HL-60/S4 treated with phorbol 12-myristate 13-acetate at 8.2 ng/mL for 4 days and 3 days (cell line): Measurements from ENCODE around the gene LTF.

Experiments used
- in situ Hi-C: fragments of 300-500 bp; cut with MboI; formaldehyde crosslinking; loops from 2 replicates; pipeline ENCODE4 v1.15.0; 2022; ENCODE audit warnings: low sequenced_read_pairs

LTF gene

DNA sequence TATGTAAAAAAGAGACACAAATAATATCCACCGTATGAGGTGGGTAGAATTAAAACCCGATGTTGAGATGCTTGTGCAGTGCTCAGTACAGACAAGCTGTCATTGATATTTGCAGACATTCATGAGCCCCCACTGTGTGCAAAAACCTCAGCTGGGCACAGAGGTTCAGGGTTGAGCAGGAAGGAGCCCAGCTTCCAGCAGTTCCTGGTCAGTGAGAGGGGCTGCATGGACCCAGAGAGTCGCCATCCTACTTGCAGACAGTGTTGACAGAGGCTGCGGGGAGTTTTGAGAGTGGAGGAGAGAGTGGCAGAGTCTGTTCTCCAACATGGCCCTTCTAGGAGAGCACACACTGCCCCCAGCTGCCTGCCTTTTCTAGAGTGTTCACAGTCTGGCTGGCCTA, 6.1 kb upstream of the LTF start:
- in situ Hi-C loops = no loop called here

DNA sequence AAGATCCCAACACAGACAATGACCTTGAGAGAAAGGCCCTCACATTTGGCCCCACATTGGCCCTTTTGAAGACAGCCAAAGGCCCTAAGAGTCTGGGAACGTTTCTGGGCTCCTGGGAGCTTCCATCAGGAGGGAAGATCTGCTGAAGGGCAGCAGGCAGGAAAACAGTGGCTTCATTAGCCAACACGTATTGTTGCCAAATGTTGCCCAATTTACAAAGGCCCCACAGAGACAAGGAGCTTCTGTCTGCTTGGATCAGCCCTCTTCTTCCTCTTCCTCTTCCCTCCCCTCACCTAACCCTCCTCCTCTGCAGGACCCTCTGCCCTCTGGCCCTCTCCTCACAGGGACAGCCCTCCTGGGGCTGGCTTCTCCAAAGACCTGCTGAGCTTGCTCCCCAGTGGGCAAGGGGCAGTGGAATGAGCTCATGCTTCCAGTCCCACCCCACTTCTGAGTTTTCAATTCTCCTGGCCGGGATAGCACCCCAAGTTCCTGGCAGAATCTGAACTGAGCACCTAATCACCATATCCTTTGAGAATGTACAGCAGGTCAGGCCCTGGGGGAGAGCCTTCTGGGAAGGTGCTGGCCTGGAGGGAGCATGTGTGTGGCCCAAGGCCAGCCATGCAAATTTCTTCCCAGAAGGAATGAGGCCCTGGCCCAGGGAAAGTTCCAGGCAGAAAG, 5.1 kb upstream of the LTF start:
- in situ Hi-C loops = no loop called here

DNA sequence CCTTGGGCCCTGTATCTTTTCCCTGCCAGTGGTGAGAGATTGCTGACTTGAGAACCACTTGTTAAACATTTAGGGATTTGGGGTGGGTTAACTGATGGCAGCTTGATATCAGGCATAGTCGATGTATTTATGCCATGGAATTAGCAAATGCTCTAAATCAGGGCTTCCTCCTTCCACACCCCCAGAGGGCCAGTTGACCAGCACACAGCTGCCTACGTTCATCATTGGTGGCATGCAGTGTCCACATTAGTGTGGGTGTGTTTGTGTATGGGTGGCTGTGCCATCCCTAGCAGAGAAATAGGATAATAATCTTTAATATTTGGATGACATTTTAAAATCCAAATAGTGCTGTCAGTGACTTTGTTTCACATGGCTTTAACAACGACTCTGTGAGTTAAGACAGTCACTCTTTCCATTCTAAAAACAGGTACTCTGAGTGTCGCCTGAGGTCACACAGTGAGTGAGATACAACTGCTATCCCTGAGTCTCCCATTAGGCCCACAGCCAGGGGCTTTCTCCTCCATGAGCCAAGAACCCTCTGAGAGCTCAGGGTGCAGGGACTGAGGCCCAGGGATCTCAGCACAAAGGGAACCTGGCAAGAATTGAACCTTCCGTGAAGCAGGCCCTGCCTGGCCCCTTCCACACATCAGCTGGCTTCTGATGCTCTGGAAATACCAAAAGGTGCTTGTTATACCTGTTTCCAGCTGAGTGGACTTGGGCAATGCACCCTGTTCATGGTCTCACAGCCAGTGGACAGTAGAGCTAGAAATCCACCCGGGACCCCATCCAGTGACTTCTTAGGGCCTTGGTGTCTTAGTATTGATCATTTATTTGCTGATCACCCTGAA, 4.3 kb upstream of the LTF start:
- in situ Hi-C loops = no loop called here

DNA sequence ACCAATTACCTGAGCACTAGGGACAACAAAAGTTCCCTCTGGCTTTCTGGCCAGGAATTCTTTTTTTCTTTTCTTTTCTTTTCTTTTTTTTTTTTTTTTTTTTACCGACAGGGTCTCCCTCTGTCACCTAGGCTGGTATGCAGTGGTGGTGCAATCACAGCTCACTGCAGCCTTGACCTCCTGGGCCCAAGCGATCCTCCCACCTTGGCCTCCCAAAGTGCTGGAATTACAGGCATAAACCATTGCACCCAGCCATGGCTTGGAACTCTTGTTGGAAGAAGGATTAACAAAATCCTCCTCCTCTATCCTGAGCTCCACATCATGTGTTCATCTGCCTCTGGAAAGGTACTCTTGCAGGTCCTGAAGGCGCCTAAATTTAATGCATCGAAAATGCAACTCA, 2.9 kb upstream of the LTF start:
- in situ Hi-C loops = no loop called here

DNA sequence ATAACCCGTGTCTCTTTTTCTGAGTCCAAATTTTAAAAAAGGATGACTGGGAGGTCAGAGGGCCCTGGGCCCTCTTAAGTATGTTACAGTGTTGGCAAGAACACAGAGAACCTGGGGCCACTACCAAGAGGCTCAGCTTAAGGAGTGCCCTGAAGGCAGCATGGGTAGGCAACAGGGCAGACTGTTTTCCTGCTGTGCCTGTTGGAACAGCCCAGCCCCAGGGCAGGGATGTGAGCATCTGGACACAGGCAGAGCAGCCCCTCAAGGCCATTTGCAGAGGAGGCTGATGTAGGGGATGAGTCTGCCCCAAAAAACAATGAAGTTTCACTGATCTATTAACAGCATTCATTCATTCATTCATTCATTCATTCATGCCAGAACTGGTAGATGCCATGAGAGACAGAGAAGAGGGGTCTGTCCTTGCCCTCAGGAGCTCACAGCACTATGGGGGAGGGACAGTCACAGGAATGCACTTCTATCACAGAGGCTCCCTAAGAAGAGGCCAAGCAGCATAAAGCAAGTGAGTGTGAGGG, 2.2 kb upstream of the LTF start:
- in situ Hi-C loops = no loop called here

DNA sequence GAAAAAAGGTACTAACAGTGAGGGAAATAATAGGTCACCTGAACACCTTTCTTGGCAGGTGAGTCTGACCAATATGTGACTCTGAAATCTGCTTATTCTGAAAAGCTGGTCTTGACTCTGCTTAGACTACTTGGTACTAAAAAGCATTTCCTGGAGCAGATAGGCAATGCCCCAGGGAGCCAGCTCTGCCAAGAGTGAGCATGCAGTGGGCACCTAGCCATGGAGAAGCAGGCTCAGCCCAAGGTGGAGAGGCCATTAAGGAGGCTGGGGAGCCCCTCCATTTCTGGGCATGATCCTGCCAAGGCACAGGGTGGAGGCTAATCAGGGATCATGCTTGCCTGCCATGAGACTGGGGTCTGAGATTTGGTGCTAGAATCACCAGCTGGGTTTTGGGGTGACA, 1.6 kb upstream of the LTF start:
- in situ Hi-C loops = no loop called here

DNA sequence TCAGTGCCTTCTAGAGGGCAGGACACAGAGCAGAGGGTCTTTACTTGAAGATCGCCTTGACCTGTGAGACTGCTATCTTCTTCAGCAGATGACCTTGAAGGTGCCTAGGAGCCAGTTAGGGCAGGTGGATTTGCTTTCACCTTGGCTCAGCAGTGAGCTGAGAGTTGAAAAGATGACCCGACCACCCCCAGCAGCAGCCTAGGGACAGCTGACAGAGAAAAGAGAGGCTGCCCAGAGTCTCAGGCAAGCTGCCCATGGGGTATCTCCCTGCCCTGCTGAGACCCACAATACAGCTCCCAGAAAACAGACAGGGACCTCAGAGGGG, 453 bp upstream of the LTF start:
- in situ Hi-C loops = no loop called here

DNA sequence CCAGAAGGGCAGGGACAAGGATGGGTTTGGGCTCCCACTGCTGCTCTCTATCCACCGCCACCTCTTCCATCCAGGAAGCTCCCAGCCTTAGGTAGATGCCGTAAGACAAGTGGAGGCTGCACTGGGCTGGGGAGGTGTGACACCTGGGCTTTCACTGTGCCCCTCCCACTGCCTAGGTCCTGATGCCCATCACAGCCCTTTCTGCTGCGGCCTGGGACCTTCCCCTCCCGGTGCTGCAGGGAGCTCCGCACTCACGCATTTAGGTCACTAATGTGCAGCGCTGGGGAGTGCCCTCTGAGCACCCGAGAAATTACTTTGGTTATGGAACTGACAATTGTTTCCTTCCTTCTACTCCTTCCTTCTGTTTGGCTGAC, 850 bp downstream of the LTF start:
- in situ Hi-C loops = no loop called here

DNA sequence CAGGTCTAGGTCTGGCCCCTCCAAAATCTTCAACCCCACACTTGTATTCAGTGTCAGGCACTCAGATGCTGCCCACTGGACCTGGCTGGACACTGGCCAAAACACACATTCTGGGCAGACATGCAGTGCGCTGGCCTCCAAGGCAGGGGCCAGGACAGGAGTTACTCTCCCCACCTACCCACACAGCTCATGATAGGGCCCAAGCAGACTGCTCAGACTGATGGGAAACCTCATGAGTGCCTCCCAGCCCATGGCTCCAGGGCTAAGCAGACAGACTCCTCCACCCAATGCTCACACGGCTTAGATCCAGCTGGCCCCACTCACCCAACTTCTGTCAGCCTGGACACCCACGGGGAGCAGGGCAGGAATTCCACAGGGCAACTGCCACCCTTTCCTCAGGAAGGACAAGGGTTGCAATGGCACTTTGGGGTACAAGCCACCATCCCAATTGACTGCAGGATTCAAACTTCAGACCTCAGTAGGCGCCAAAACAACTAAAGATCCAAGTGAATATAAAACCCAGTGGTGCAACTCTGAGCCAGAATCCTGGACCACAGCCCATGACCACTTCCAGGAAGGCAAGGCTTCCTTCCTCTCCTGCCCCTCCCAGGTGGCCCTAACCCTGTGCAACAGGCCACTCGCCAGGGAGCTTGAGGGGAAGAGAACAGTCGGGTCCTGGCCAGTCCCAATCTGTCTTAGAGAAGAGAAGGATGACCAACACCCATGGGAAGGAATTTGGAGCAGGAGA, 1.4 kb downstream of the LTF start:
- in situ Hi-C loops = no loop called here

DNA sequence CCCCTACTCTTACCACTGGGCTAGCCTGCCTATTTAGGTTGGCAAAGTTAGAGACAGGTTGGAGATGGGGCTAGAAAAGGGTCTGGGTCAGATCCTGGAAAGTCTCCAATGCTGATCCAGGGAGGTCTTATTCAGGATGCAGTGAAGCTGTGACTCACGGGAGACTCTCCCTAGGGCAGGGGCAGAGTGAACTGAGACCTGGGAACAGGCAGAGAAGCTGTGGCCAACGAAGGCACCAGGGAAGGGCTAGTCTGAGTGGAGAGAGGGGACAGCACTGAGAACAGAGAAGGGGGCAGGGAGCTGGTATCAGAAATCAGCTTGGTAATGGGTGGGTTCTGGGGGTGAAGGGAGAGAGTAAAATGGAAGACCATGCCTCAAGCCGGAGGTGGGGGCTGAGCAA, 2.2 kb downstream of the LTF start:
- in situ Hi-C loops = no loop called here

DNA sequence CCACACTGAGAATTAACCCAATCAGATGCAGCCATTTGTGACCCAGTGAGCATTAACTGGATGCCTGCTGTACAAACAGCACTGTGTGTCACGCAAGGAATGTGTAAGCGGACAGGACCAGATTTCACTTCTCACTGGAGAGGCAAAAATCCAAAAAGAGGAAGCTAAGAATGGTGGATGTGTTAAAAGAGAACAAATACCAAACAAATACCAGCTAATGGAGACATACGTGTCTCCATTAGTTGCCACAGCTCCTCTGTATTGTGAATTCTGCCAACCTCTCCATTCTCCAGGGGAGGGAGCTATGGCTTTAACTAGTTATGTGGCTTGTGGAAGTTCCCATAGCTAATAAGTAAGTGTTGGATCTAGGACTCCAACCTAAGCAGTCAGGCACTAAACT, 2.6 kb downstream of the LTF start:
- in situ Hi-C loops = no loop called here

DNA sequence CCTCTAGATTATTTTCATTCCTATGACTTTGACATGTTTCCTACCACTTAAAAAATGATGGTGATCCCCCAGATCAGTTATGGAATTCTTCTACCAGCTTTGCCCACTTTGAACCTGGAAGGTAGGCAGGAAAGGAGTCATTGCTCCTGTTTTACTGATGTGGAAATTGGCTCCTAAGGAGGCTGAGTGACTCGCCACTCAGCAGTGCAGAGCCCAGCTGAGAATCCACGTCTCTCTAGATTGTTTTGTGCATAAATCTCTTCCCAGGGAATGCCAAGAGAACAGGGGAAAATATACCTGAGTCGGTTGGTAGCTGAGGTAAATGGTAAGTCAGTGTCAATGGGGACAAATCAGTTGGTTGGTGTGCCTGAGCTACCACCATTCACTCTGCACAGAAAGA, 4.7 kb downstream of the LTF start:
- in situ Hi-C loops = no loop called here

DNA sequence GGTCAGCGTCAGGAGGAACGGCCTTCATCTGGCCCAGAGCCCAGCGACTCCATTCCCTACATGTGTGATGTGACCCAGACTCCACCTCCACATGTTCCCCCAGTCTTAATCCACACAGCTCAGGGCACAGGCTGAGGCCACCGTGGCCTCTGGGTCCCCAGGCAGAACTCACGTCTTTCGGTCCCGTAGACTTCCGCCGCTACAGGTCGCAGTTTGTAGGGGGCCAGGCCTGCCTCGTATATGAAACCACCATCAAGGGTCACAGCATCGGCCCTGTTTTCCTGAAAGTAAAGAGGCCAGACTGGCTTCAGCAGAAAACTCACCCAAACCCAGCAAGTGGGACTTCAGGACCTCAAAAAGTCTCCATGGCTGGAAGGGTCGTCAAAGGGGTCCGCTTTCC, 8.6 kb downstream of the LTF start:
- in situ Hi-C loops = no loop called here

DNA sequence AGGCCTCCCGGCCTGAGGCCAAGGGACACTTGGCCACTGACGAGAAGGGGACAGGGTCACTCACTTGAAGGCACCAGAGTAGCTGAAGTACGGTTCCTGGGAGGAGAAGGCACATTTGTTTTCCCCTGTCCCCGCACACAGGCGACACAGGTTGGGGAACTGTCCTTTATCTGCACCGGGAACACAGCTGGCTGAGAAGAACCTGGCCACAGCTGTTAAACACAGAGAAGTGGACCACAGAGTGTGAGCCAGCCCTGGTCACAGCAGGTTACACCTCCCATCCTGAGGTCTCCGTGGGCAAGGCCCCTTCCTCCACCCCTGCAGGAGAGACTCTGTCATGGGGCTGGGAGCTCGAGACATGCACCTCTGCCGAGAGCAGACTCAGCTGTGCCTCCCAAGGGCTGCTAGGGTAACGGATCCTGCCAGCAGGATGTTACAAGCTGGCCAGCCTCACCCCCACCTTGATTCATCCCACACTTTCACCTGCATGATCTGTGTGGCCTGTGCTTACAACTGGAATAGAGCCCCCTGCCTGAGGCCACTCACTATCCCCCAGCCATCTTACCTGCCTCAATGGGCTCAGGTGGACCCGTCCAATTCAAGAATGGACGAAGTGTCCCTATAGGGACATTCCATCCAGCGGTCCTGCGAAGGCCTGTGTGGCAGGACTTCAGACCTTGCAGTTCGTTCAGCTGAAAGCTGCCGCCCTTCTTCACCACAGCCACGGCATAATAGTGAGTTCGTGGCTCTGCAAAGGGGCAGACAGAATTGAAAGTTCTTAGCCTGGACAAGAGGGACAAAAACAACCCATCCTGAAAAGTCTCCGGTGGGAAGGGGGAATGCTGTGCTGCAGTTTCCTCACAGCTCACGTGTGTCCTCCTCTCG, 9.2 kb downstream of the LTF start:
- in situ Hi-C loops = no loop called here

DNA sequence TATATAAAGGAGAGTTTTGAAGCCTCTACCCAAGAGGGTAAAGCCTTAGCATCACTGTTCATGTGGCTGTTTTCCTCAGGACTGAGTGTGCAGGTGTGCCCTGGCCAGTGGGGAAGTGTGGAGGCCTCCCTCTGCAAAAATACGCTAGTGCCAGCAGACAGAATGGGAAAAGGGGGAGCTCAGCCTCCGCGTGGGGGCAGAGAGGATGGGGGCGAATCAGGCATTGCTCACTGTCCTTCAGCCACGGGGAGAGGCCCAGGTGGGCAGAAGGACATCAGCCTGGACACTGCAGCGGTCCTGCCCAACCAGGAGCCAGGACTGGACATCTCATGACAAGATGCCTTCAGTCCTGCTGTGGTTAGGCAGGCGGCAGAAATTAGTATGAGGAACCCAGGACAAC, 10.1 kb downstream of the LTF start:
- in situ Hi-C loops = no loop called here

DNA sequence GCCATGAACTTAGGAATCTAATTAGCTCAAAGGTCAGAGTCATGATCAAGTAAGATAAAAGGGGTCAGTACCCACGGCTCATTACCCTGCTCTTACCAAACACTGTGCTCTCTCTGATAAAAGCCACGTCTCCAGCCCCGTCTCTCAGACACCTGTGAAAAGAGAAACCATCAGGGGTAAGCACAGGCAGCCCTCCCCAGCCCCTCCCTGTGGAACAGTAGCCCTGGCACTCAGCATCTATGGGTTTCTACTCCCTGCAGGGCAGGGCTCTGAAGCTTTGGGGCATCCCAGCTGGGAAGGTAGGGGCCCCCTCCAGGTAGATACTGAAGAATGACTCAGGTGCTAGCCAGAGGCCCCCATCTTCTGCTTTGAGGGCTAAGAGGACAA, 10.5 kb downstream of the LTF start:
- in situ Hi-C loops = no loop called here

DNA sequence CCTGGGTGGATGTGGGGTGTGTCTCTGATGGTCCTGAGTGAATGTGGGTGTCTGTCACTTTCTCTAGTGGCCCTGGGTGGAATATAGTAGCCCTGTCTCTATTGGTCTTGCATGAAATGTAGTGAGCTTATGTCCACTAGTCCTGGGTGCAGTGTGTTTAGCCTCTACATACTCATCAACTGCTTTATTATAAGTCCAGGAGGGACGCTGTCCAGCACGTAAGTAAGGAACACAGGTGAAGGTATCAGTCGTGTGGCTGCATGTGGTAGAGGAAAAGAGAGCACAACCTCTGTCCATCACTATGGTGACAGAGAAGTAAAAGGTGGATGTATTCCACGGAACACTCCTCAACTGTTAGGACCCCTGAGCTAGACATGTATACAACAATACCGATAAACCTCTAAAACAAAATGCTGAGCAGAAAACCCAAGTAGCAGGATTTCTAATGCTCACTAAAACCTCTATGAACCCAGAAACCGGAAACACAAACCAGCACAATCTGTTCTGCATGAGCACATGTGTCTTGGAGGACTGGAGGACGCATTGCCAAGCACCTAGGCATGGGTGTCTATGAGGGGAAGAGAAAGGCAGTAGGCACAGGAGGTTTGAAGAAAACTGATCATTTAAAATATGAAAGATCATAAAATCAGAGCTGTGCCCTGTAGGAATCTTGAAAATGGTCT, 11.0 kb downstream of the LTF start:
- in situ Hi-C loops = no loop called here

DNA sequence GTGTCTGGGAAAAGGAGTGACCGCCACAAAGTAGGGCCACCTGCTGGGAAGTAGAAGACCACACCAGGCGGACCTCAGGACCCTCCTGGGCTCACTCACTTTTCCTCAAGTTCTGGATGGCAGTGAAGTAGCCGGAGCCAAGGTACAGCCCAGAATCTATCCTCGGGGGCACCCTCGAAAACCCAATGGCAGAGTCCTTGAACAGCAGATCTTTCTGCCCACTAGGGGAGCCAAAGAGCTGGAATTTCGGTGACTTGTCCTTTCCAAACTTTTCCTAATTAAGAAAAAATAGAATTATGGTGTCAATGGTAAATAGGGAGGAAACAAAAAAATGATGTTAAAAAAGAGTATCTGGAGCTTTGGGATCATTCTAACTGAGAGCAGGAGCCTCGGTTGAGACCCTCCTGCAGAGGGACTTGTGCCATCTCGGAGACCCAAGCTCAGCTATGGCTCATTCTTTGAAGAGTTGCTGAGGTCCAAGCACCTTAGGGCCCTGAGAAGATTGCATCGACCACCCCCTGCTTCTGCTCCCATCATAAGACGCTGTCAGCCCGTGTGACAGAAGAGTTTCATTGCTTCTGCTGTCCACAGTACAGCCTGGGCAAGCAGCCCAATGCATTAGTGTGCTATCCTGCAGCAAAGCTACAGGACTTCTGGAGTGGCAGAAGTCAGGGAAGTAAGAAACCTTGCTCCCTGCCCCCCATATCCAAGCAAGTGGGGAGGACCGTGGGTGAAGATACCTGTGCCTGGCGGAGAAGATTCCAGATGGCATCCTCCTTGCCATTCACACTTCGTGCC, 14.8 kb downstream of the LTF start:
- in situ Hi-C loops = no loop called here

DNA sequence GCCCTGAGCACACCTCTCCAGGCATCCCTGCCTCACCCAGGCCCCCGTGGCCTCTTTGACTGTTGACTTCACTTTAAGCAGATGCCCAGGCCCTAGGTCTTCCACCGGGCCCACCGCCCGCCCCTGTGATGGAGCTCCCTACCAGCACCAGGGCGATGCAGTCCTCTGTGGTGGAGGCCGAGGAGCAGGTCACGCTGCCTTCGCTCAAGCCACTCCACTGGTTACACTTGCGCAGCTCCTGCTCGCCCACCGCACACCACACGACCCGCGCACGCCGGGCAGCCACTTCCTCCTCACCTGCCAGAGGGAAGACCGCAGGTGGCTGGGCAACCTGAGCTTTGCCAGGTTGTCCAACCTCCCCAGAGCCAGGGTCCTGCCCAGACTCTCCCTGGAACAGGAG, 16.0 kb downstream of the LTF start:
- in situ Hi-C loops = no loop called here
